ENCODE results near the gene CRACR2A. TPM values are rescaled to one million over a fixed set of nuclear protein-coding genes. Genes with fewer than 3 reads are reported as not detected.

CRACR2A gene
- total RNA-seq, 1 donor from 2014 or later, result 30.0 TPM

GRCh38 chr12:3662521-3662921 lies 90.4 kb downstream of the CRACR2A start:
- Mint-ChIP-seq H3K36me3 (ENCODE audit: low read depth) (peaks cover 46% of the 10 kb centered on the region), H3K27ac (no peak overlapping the region), H3K27me3 (ENCODE audit: insufficient read depth) (no peaks in the 10 kb centered on the region), H3K9me3 (no peaks in the 10 kb centered on the region), H3K4me3 (no peak overlapping the region), H3K4me1 (ENCODE audit: low read depth) (no peaks in the 10 kb centered on the region)
- intact Hi-C loops (cut with micrococcal nuclease), result no loop called here
- DNase-seq (ENCODE audit: low spot score), result no peak

GRCh38 chr12:3661028-3661427 lies 91.9 kb downstream of the CRACR2A start:
- H3K36me3 Mint-ChIP-seq (ENCODE audit: low read depth), result peaks cover 39% of the 10 kb centered on the region
- no peak overlapping the region for H3K4me3 Mint-ChIP-seq
- intact Hi-C loops (cut with micrococcal nuclease), result no loop called here
- H3K9me3 Mint-ChIP-seq, result no peaks in the 10 kb centered on the region
- no peaks in the 10 kb centered on the region for H3K4me1 Mint-ChIP-seq (ENCODE audit: low read depth)
- DNase-seq (ENCODE audit: low spot score), result no peak
- no peak overlapping the region for H3K27ac Mint-ChIP-seq
- H3K27me3 Mint-ChIP-seq (ENCODE audit: insufficient read depth), result no peaks in the 10 kb centered on the region

- no peak for DNase-seq (ENCODE audit: low spot score)
- Mint-ChIP-seq H3K9me3 (no peaks in the 10 kb centered on the region), H3K27me3 (ENCODE audit: insufficient read depth) (no peaks in the 10 kb centered on the region), H3K27ac (peak overlapping the region; percentile 13), H3K36me3 (ENCODE audit: low read depth) (peaks cover 43% of the 10 kb centered on the region), H3K4me1 (ENCODE audit: low read depth) (no peaks in the 10 kb centered on the region), H3K4me3 (no peak overlapping the region)
- intact Hi-C loops (cut with micrococcal nuclease), result loop anchor here (1.0 kb wide), 3 partner anchors 94 to 146 kb away; no protein-coding TSS in a partner anchor
These were observed 94.4 kb downstream of the CRACR2A start for GRCh38 chr12:3658327-3659163.

GRCh38 chr12:3656946-3657622 lies 95.8 kb downstream of the CRACR2A start:
- Mint-ChIP-seq H3K27ac (no peak overlapping the region), H3K4me3 (no peak overlapping the region), H3K9me3 (no peaks in the 10 kb centered on the region), H3K27me3 (ENCODE audit: insufficient read depth) (no peaks in the 10 kb centered on the region), H3K4me1 (ENCODE audit: low read depth) (no peaks in the 10 kb centered on the region), H3K36me3 (ENCODE audit: low read depth) (peaks cover 48% of the 10 kb centered on the region)
- intact Hi-C loops (cut with micrococcal nuclease), result no loop called here
- no peak for DNase-seq (ENCODE audit: low spot score)

- Mint-ChIP-seq H3K36me3 (ENCODE audit: low read depth) (peaks cover 47% of the 10 kb centered on the region), H3K27ac (no peak overlapping the region), H3K9me3 (no peaks in the 10 kb centered on the region), H3K27me3 (ENCODE audit: insufficient read depth) (no peaks in the 10 kb centered on the region), H3K4me1 (ENCODE audit: low read depth) (peaks cover 9% of the 10 kb centered on the region), H3K4me3 (no peak overlapping the region)
- intact Hi-C loops (cut with micrococcal nuclease), result no loop called here
- no peak for DNase-seq (ENCODE audit: low spot score)
These were observed 97.5 kb downstream of the CRACR2A start for GRCh38 chr12:3655328-3655900.

GRCh38 chr12:3651585-3652424 lies 101.1 kb downstream of the CRACR2A start:
- no peaks in the 10 kb centered on the region for H3K27me3 Mint-ChIP-seq (ENCODE audit: insufficient read depth)
- intact Hi-C loops (cut with micrococcal nuclease), result no loop called here
- H3K9me3 Mint-ChIP-seq, result no peaks in the 10 kb centered on the region
- H3K4me1 Mint-ChIP-seq (ENCODE audit: low read depth), result peaks cover 28% of the 10 kb centered on the region
- no peak overlapping the region for H3K4me3 Mint-ChIP-seq
- DNase-seq (ENCODE audit: low spot score), result no peak
- peaks cover 36% of the 10 kb centered on the region for H3K36me3 Mint-ChIP-seq (ENCODE audit: low read depth)
- H3K27ac Mint-ChIP-seq, result no peak overlapping the region

- DNase-seq (ENCODE audit: low spot score), result no peak
- Mint-ChIP-seq H3K27me3 (ENCODE audit: insufficient read depth) (no peaks in the 10 kb centered on the region), H3K4me3 (peak overlapping the region; percentile 40), H3K36me3 (ENCODE audit: low read depth) (peaks cover 32% of the 10 kb centered on the region), H3K9me3 (no peaks in the 10 kb centered on the region), H3K27ac (peak overlapping the region; percentile 70), H3K4me1 (ENCODE audit: low read depth) (peaks cover 49% of the 10 kb centered on the region)
- intact Hi-C loops (cut with micrococcal nuclease), result loop anchor here (1.0 kb wide), 1 partner anchor 23 kb away; no protein-coding TSS in a partner anchor
These were observed 105.4 kb downstream of the CRACR2A start for GRCh38 chr12:3647504-3647903.

- intact Hi-C loops (cut with micrococcal nuclease), result loop anchor here (1.0 kb wide), 1 partner anchor 24 kb away; no protein-coding TSS in a partner anchor
- Mint-ChIP-seq H3K27me3 (ENCODE audit: insufficient read depth) (no peaks in the 10 kb centered on the region), H3K4me3 (peak overlapping the region; percentile 40), H3K4me1 (ENCODE audit: low read depth) (peaks cover 49% of the 10 kb centered on the region), H3K27ac (peak overlapping the region; percentile 70), H3K36me3 (ENCODE audit: low read depth) (peaks cover 32% of the 10 kb centered on the region), H3K9me3 (no peaks in the 10 kb centered on the region)
- DNase-seq (ENCODE audit: low spot score), result no peak
These were observed 106.2 kb downstream of the CRACR2A start for GRCh38 chr12:3646561-3647241.

GRCh38 chr12:3645091-3645490 lies 107.8 kb downstream of the CRACR2A start:
- DNase-seq (ENCODE audit: low spot score), result no peak
- no peak overlapping the region for H3K27ac Mint-ChIP-seq
- no peaks in the 10 kb centered on the region for H3K9me3 Mint-ChIP-seq
- intact Hi-C loops (cut with micrococcal nuclease), result no loop called here
- no peaks in the 10 kb centered on the region for H3K27me3 Mint-ChIP-seq (ENCODE audit: insufficient read depth)
- H3K4me3 Mint-ChIP-seq, result no peak overlapping the region
- peaks cover 41% of the 10 kb centered on the region for H3K4me1 Mint-ChIP-seq (ENCODE audit: low read depth)
- peaks cover 40% of the 10 kb centered on the region for H3K36me3 Mint-ChIP-seq (ENCODE audit: low read depth)

GRCh38 chr12:3644104-3644503 lies 108.8 kb downstream of the CRACR2A start:
- H3K36me3 Mint-ChIP-seq (ENCODE audit: low read depth), result peaks cover 41% of the 10 kb centered on the region
- intact Hi-C loops (cut with micrococcal nuclease), result no loop called here

GRCh38 chr12:3641428-3642018 lies 111.4 kb downstream of the CRACR2A start:
- DNase-seq (ENCODE audit: low spot score), result no peak
- intact Hi-C loops (cut with micrococcal nuclease), result no loop called here
- H3K4me1 Mint-ChIP-seq (ENCODE audit: low read depth), result peaks cover 19% of the 10 kb centered on the region
- no peaks in the 10 kb centered on the region for H3K27me3 Mint-ChIP-seq (ENCODE audit: insufficient read depth)
- peaks cover 43% of the 10 kb centered on the region for H3K36me3 Mint-ChIP-seq (ENCODE audit: low read depth)
- no peak overlapping the region for H3K4me3 Mint-ChIP-seq
- no peaks in the 10 kb centered on the region for H3K9me3 Mint-ChIP-seq
- no peak overlapping the region for H3K27ac Mint-ChIP-seq

More at GRCh38 chr12:3644104-3644503, 108.8 kb downstream of the CRACR2A start:
- H3K4me1 Mint-ChIP-seq (ENCODE audit: low read depth), result peaks cover 36% of the 10 kb centered on the region
- no peak overlapping the region for H3K27ac Mint-ChIP-seq
- H3K27me3 Mint-ChIP-seq (ENCODE audit: insufficient read depth), result no peaks in the 10 kb centered on the region
- no peaks in the 10 kb centered on the region for H3K9me3 Mint-ChIP-seq
- DNase-seq (ENCODE audit: low spot score), result no peak
- no peak overlapping the region for H3K4me3 Mint-ChIP-seq

GRCh38 chr12:3636328-3636727 lies 116.6 kb downstream of the CRACR2A start:
- Mint-ChIP-seq H3K4me3 (no peak overlapping the region), H3K27me3 (ENCODE audit: insufficient read depth) (no peaks in the 10 kb centered on the region), H3K9me3 (no peaks in the 10 kb centered on the region), H3K27ac (no peak overlapping the region), H3K4me1 (ENCODE audit: low read depth) (peaks cover 18% of the 10 kb centered on the region), H3K36me3 (ENCODE audit: low read depth) (peaks cover 32% of the 10 kb centered on the region)
- intact Hi-C loops (cut with micrococcal nuclease), result no loop called here
- no peak for DNase-seq (ENCODE audit: low spot score)

All from activated T-helper 1 cell treated with anti-CD3 and anti-CD28 coated beads, Interleukin-12 subunit alpha, Interleukin-12 subunit beta, Interleukin-2, Interleukin-4 antibody, amounts not matched to agents 30 ng/mL and 10 ng/mL and 1 ng/mL, durations not matched to agents 14 hours and 24 hours and 36 hours (primary cell).